Ishikawa (cell line): Measurements from ENCODE around the gene POU3F2.

Experiments
- CEBPB ChIP-seq: IDR thresholded peaks from 2 replicates; pipeline ENCODE4 v1.6.1; 2012
- CREB1 ChIP-seq: IDR thresholded peaks from 2 replicates; pipeline ENCODE4 v1.6.1; 2012; ENCODE audit warnings: low read depth
- EGR1 ChIP-seq: IDR thresholded peaks from 2 replicates; pipeline ENCODE4 v1.6.1; 2012
- EP300 ChIP-seq: IDR thresholded peaks from 2 replicates; pipeline ENCODE4 v1.6.1; 2012; ENCODE audit warnings: borderline replicate concordance
- FOXM1 ChIP-seq: IDR thresholded peaks from 2 replicates; pipeline ENCODE4 v1.6.1; 2012; ENCODE audit warnings: low read depth, borderline replicate concordance
- MAX ChIP-seq: IDR thresholded peaks from 2 replicates; pipeline ENCODE4 v1.6.1; 2012
- NFIC ChIP-seq: IDR thresholded peaks from 2 replicates; pipeline ENCODE4 v1.6.1; 2012
- RAD21 ChIP-seq: IDR thresholded peaks from 2 replicates; pipeline ENCODE4 v1.6.1; 2012; ENCODE audit warnings: low read depth
- REST ChIP-seq: IDR thresholded peaks from 2 replicates; pipeline ENCODE4 v1.6.1; 2012; ENCODE audit warnings: low read depth, mild to moderate bottlenecking
- TAF1 ChIP-seq: IDR thresholded peaks from 2 replicates; pipeline ENCODE4 v1.6.1; 2012; ENCODE audit warnings: low read depth, mild to moderate bottlenecking
- TCF12 ChIP-seq: IDR thresholded peaks from 2 replicates; pipeline ENCODE4 v1.6.1; 2012; ENCODE audit warnings: low read depth
- TEAD4 ChIP-seq: IDR thresholded peaks from 2 replicates; pipeline ENCODE4 v1.6.1; 2012
- YY1 ChIP-seq: IDR thresholded peaks from 2 replicates; pipeline ENCODE4 v1.6.1; 2012; ENCODE audit warnings: low read depth

DNA sequence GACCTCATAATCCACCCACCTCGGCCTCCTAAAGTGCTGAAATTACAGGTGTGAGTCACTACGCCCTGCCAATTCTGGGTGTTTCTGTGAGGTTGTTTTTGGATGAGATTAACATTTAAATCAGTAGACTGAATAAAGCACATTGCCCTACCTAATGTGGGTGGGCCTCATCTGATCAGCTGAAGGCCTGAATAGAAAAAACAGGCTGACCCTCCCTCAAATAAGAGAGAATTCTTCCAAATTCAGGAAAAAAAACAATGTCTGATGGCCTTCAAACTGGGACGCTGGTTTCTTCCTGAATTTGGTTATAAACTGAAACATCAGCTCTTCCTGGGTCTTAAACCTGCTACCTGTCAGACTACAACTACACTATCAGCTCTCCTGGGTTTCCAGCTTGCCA lies 51.0 kb downstream of the POU3F2 start:
- TF ChIP-seq YY1, result no peak
- TF ChIP-seq CEBPB, result no peak
- no peak for TF ChIP-seq RAD21
- no peak for TF ChIP-seq TAF1
- TF ChIP-seq FOXM1, result no peak
- TF ChIP-seq REST, result no peak
- no peak for TF ChIP-seq EP300
- no peak for TF ChIP-seq TEAD4
- no peak for TF ChIP-seq CREB1
- TF ChIP-seq NFIC, result no peak
- no peak for TF ChIP-seq EGR1
- TF ChIP-seq MAX, result no peak
- TF ChIP-seq TCF12, result no peak
